GM18870 (cell line): ENCODE data around the gene HOXC9.
"Not testable (repeated sequence)": the region's sequence is repeated elsewhere in the genome, so short reads cannot be mapped to it uniquely, and the experiment has no call there.

ENCODE experiments used
- ATAC-seq: cut with Tn5 transposase; IDR thresholded peaks from one replicate; pipeline ENCODE4 v1.9.1; 2021; ENCODE audit warnings: moderate library complexity; ENCODE audit not compliant: unreplicated experiment

The HOXC9 gene

DNA sequence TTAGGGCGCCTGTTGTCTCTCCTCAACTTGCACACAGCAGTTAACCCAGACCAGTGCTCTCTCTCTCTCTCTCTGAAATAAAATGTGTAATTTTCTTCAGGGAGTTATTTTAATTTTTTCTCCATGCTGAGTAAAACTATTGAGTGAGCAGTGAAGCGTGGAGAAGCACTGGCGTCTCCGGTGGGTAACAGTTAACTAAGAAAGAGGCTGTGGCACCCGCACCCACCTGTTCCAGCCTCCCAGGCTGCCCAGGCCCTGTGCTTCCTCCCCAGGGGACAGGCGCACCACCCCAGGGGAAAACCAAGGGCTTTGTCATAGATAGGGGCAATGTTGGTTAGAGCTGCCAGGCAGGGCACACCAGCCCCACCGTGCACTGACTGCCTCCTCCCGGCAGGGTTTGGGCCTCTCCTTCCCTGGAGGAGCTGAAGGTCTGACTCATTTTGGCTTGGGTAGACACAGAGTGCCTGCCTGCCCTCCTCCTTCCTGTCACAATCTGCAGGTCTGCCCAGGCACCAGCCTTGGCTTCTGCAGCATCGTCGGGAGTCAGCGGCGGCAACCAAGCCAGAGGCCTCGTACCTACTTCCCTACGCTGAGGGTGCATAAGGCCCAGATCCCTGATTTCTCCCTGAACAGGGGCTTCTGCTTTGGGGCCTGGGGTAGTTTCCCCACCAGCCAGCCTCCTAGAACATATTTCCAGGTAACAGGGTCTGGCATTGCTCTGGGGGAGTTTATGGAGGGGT, 36.8 kb downstream of the HOXC9 start:
- ATAC-seq: no peak

DNA sequence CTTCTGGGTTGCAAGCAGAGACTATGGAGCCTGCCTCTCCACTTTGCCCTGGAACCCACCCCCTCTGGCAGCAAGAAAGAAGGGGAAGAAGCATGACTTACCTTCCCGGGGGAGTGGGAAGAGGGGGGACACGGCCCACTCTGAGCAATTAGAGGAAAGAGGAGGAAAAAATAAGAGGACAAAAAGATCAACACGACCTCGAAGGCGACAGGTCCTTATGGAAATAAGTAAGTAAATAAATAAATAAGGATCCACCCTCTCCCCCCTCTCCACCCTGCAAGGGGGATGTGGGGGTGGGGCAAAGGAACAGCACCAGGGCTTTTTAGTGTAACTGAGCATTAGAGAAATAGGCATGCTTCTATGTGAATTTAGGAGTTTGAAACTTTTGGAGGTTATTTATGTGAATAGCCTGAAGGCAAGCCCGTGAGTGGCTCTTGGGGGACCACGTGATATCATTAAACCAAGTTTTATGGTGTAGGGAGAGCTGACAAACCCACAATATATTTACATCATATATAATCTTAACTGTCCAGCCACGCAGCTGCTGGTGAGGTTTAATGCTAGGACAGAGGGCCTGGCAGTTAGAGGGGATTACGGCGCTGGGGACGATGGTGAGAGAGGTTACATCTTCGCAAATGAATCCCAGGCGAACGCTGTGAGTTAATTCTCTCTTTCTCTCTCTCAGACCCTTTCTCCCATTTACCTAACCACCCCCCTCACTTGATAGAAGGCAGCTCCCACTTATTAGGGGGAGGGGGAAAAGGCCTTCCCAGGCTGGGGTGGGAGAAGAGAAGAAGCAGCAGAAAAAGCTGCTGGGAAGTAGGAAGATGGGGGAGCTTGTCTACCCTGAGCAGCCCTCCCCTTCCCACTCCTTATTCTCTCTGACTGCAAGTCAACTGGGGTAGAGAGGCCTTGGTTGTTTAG, 37.7 kb downstream of the HOXC9 start:
- no peak for ATAC-seq

DNA sequence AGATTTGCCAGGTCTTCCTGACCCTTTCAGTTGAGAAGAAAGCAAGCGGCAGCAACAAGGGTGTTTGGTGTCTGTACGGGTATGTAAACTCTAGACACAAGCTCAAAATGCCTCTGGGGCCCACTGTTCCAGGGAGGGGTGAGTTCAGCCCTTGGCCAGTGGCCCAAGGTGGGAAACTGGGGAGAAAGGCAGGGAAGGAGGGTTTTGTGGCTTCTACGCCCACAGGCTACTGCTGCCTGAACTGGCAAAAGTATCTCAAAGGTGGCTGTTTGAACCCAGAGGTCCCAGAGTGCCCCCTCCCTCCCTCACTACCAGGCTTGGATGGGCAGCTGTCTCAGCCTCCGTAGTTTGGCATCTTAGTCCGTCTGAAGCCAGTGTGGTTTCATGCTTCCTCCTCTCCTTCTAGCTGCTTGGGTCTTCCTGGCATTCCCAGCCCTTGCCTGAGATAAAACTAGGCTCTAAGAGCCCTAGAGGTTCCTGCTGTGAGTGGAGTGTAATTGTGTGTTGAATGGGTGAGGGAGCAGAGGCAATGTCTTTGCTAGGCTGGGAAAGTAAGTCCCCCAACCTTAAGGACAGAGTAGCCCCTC, 38.4 kb downstream of the HOXC9 start:
- ATAC-seq: no peak

DNA sequence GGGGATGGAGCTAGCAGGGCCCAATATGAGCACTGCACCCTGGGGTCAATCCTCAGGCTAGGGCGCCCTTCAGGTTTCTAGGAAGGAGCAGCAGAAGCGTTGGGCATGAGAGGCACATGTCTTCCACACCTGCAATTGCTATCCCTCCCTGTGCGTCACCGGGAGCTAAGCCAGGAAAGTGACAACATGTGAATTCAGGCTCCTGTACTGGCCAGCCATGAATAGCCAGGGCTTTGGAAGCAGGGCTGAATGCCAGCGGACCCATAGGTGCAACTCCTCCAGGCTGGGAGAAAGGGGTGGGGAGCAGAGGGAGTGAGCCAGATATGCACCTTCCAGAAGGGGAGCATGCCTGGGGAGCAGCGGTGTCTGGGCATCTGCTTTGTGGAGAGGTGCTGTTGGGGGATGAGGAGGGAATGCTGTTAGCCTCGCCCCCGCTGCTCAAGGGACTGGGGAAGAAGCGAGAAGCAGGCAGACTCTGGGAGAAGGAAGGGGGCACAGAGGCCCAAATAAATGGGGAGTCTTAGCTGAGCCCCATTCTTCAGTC, 39.0 kb downstream of the HOXC9 start:
- no peak for ATAC-seq

DNA sequence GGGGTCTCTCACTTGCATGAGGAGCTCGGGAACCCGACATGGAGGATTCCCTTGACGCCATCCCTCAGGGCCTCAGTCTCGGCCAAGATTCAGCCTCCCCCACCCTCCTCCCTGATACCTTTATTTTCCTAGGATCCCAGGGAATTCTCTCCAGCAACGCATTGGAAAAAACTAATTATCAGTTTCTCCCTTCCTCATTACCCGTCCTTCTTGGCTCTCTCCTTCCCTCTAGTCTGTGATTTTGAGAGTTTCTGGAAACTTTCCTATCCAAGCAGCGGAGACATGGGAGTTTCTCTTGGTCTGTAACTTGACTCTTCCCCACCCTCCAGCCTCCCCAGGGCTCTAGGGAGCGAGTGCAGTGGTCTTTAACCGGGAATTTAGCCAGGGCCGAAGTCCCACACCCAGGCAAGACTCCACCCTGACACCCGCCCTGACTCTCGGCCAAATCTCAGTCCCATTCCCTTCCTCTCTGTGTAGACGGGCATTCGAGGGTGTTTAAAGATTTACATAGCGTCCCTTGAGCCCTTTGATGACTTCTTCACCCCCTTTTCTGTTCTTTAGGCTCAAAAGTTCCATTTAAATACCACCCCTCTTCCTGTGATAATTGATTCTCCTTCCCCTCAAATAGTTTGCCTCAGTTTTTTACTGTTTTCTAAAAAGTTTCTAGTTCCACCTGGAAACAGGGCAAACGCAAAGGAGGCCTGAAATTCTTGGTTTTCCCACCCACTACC, 39.6 kb downstream of the HOXC9 start:
- ATAC-seq: no peak

DNA sequence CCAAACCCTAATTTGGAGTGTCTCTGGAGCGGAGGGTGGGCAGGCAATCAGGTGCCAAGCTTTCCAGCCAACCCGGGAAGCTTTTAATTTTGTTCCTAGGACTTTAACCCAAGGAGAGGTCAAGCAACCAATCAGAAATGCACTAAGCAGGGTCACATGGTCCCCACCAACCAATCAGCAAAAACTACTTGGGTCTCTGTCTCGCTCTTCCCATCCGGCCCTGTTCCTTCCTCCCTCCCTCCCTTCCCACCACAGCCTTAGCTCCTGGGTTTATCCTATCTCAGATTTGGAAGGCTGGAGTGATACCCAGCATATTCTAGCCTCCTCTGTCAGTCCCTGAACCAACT, 40.2 kb downstream of the HOXC9 start:
- no peak for ATAC-seq

DNA sequence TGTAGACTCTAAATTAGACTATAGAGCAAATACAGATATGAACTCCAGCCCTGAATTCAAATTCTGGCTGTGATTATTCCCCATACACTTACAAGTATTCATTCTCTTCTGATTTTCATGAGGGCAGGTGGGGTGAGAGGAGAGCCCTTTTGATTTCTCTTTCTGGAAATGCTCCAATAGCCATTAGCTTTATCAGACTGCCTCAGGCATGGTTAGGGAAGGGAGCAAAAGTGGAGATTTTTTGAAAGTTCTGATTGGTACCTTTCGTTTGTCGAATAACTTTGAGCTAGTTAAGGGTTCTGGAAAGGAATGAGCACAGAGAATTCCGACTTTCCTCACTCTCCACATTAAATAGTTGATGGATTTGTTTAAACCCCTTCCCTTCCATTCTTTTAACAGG, 40.7 kb downstream of the HOXC9 start:
- ATAC-seq: no peak

DNA sequence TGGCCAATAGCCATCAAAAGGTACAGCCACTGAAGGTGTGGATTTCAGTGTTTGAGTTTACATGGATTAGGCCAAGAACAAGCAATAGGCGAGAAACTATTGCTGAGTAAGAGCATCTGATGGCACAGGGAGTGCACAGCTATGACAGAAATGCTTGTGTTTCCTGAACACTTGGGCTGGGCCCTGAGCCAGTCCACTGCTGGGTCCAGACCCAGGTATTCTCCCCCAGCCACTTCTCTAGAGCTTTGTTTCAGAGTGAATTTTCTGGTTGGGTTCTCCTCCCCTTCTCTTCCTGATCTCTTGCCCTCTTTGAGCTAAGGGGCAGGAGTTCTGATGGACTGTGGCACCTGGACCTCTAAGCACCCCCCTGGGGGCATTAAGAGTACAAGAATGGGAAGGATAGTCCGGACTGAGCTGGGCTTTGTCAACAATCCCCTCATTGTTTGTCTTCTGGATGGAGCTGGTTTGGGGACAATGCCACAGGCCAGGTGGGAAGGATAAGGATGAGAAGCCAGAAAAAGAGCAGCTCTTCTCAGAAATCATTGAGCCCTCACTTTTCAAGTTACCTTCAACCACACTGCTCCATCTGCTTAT, 41.2 kb downstream of the HOXC9 start:
- no peak for ATAC-seq

DNA sequence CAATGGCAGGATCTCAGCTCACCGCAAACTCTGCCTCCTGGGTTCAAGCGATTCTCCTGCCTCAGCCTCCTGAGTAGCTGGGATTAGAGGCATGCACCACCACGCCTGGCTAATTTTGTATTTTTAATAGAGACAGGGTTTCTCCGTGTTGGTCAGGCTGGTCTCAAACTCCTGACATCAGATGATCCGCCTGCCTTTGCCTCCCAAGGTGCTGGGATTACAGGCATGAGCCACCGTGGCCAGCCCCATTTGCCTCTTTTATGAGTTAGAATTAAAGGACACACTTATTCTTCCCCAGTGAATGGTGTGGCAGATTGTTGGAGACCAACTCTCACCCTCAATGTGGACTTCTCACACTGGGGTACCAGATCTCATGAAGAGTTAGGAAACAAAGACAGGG, 42.1 kb downstream of the HOXC9 start:
- not testable (repeated sequence) for ATAC-seq

DNA sequence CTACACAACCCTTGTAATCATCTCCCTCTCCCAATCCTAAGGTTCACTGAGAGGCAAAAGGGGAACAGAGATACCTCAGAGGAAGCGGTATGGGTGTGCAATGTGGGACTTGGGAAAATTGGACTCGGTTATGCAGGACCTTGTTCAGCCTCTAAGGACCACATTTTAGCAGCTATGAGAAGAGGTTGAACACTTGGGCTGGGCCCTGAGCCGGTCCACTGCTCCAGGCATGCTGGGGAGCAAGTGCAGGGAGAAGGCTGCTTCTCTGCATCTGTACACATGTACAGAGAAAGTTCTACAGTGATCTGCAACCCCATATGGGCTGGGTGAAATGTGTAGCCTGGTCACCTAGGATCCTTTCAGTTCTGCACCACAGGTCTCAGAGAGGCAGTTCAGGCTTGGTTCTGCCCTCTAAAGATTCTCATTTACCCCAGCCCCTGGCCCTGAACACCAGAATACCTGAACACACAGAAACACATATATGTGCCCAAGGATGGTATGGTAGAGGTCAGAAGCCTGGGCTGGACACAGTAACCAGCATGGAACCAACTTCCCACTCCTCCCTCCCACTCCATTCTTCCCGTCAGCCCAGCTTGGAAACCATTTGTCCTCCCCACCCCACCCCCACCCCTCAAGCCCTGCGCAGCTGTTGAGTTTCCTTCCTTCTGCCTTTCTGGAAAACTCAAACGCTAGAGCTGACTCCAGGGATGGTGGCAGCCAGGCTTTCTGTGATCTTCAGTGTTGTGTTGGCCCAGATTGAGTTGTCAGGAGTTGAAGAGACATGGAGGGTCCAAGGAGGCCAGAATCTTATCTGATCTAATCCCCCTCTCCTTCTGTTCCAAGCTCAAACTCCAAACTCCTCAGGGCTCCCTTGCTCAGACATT, 43.3 kb downstream of the HOXC9 start:
- ATAC-seq: no peak

DNA sequence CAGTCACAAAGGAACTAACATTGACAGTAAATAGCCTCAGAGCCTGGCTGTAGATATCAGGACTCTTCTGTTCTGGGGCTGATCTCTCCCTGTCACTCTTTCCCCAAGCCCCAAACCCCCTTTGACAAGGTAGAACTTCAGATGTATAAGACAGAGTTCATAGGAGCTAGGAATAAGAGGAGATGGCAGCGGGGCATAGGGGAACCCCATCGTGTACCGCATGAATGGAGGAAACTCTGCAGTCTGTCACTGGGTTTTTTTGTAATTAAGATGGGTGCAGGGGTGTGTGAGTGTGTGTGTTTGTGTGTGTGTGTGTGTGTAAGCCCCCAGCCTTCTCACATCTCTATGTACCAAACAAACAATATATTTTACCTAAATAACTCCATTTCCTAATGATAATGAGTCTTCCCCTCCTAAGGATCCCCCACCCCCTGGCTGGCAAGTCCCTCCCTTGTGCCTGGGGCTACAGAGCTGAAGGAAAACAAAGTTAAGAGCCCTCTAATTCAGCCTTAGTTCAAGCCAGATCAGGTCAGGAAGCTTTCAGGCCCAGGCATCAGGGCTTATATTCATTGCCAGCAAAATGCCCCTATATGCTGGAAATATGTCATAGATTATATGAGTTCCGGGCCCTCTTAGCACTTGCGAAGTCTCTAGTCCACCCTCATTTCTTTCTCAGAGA, 44.6 kb downstream of the HOXC9 start:
- ATAC-seq: no peak

DNA sequence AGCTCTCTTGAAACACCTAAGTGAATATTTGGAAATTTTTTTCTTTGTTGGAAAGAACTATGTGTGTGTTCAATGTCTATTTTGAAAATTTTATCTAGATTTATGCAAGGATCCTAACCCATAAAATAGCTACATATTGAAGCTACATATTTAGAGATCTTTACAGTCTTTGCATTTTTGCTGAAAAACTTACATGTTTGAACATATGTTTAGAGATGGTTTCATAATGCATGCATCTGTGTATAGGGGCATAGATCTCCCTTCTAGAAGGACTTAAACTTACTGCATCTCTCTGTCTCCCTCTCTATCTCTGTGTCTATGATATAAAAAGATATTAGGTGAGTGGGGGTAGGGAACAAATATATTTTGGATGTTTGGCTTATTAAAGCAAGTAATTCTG, 45.4 kb downstream of the HOXC9 start:
- ATAC-seq: no peak

DNA sequence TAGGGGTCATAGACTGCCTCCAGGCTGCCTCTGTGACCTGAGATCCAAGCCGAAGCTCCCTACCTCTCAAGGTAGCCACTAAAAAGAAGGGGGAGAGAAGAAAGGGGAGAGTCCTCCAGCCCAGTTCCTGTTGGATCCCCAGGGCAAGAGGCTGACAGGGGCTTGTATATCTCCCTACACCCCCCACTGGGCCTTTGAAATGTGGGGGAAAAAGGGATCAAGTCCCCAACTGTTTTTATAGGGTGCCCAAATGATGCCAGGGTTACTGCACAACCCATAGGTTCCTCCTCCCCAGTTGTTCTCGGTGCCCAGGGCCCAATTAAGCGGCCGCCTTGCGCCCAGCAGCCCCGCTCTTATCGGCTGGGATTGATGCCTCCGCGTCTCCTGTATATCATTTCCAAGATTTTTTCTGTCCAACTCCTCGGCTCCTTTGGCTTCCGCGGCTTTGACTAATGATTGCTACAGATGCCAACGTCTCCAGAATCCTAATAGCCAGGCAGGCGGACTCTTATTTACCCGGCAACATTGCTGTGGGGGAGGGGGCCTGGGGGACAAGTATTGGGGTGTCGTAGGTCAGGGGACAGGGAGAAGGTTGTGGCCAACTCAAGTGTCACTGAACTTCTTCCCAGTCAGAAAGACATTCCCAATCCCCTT, 46.0 kb downstream of the HOXC9 start:
- no peak for ATAC-seq

DNA sequence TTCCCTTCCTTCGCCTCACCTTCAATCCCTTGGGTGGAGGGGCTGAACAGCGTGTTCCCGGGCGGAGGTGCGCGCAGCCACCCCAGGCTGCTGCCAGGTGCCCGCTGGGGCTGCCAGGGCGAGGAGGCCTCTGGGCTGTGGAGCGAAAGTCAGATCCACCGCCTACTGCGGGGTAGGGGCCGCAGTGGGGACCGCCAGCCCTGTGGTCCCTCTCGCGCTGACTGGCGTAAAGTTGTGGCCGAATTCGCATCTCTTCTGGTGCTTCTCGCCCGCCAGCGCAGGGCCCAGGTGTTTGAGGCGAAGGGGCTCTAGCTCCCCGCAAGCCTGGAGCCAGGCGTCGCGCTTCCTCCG, 46.8 kb downstream of the HOXC9 start:
- ATAC-seq: no peak

DNA sequence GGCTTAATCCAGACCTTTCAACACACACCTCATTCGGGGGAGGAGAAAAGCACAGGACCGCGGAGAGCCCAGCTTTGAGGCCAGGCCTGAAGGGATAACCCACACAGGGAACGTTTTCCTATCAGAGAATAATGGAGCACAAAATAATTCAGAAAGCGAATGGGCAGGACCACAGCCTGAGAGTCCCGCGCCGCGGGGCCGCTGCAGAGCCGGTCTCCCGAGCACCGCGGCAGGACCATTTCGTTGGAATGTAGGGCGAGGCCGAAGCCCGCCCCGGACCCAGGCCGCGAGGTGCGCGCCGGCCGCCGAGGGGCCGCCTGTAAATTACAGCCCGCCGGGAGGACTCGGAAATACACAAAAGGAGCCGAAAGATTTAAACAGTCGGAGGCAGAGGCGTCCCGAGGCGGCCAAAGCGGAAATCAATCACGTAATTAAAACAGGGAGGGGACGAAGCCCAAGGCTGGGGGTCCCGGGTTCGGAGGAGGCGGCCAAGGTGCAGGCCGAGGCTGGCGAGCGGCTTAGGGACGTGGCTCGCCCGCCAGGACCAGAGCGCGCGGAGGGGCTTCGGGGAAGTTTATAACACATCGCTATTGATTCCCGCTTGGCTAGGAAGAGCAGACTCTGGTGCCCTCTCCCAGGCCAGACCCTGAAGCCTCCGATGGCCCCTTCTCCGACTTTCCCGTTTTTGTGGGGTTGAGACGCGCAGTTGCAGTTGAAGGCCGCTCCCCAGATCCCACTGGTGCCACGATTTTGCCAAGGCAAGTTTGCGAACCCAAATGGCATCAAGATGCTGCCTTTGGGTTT, 47.4 kb downstream of the HOXC9 start:
- ATAC-seq: no peak

DNA sequence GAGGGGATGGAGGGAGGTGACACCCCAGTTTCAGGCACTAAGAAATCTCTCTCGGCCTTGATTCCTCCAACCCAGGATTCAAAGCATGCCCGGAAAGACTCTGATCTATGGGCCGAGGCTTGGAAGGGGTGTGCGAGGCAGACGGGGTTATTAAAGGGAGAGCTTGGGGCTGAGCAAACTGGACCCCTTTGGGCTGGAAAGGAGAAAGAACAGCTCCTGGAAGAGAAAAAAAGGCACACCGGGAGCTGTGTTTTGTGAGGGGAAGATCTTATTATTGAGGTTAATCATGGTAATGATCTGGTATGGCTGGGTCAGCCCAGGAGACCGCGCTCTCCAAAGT, 48.0 kb downstream of the HOXC9 start:
- ATAC-seq: no peak

DNA sequence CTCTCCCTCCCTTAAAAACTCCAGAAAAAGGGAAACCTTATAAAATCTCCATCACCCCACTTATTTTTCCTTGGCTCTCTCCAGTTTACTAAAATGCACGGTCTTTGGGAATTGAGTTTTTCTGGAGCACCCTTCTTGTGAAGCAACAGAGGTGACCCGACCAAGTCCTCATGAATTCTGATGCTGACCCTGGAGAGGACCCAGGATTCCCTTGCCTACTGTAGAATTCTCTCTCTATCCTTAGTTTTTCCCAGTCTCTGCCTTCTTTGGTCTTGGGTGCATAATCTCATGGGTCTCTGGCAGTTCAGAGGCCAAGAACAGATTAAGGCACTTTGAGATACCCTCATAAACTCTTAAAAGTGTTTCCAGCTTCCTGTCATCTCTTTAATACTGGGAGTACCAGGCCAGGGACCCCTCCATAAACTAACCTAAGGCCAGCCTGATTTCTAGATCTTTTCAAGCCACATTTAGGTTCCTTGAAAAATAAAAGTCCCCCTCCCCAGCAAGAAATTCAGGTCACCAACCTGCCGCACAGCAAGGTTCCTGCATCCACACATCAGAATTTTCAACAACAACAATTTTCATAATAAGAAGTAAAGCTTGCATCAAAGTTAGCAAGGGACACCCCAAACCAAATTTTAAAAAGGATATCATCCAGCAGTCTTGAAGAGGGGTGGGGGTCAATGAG, 48.6 kb downstream of the HOXC9 start:
- no peak for ATAC-seq
